HG03457 (cell line): ENCODE results near the gene NUTM2E.
"Not testable (repeated sequence)": the region's sequence is repeated elsewhere in the genome, so short reads cannot be mapped to it uniquely, and the experiment has no call there.

ENCODE experiments used
- ATAC-seq: cut with Tn5 transposase; IDR thresholded peaks from one replicate; pipeline ENCODE4 v1.9.1; 2021; ENCODE audit warnings: moderate number of reproducible peaks; ENCODE audit not compliant: unreplicated experiment

The NUTM2E gene

DNA sequence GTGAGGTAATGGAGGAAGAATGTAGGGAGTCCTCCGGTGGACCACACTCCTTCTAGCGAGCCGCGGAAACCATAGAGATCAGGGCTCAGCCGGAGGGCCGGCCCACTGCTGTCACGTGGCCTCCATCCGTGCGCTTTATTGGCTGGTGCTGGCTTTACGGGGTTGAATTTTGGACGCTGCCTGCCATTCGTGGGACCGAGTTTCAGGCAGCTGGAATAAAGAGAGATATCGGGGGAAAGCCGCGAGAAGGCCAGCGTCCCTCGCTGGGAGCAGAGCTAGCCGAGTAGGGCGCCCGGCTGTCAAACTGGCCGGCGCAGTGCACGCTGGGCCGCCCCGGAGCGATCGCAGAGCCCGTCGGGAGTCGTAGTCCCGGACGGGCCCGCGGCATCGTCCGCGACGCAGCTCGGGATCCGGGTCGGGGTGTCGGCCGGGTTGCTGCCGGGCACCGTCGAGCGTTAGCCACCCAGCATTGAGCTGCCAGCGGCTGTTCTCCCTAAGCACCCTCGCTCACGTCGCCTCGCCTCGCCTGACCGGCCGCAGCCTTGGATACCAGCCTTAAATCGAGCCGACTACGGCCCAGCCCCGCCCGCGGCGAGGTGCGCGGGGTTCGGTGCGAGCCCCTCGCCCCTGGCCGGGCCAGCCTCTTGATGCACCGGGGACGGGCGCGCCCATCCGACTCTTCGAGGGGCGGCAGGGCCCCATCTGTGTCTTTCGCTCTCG, at the start of gene NUTM2E:
TSS of gene NUTM2E (plus strand) at position 244 of the 720 bp plus-strand sequence. CDS start 15,002 bp downstream, outside the sequence.
- peak; percentile 86 for ATAC-seq

DNA sequence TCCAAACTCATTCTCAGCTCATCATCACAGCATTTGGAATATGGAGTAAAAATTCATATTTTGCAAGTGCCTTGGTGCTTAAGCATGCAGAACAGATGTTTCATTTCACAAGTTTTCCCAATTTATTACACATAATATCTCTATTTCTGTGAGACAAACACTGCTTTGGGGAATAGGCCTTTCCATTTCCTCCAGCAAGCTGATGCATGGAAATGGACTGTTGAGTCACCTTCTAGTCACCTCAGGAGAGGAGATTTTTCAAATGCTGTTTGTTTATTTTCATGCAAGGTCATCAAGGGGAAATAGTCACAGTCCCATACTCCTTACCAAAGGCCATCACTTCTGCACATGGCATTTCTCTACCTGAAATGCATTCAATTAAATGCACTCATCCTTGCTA, 48.5 kb upstream of the NUTM2E start:
- ATAC-seq, result not testable (repeated sequence)

DNA sequence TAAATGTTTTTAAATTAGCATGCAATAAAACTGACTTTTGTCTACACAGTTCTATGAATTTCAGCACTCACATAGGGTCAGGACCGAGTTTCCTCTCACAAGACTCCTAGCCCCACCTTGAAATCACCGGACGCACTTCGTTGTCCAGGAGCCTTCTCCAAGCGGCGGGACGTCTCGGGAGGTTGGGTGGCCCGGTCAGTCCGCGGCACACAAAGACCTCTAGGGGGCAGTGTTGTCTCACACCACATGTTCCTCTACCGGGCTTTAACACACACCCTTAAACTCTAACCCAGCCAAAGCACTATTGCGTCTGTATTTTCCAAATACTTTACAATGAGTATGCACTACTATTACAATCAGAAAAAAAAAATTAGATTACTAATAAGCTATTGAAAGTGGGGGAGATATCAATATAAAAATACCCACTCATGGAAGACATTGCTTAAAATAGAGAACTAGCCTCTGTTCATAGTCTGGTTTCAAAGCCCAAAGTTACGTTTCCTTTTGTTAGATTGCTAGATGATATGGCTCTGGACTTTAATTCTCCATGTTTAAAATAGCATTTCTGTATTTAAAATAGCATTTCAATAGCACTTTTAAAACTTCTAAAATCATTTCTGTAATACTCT, 47.1 kb upstream of the NUTM2E start:
- not testable (repeated sequence) for ATAC-seq

- ATAC-seq, result not testable (repeated sequence)
Observed at GRCh38 chr10:79779992-79780391, 46.5 kb upstream of the NUTM2E start.

- not testable (repeated sequence) for ATAC-seq
Observed at GRCh38 chr10:79781584-79781983, 45.0 kb upstream of the NUTM2E start.

DNA sequence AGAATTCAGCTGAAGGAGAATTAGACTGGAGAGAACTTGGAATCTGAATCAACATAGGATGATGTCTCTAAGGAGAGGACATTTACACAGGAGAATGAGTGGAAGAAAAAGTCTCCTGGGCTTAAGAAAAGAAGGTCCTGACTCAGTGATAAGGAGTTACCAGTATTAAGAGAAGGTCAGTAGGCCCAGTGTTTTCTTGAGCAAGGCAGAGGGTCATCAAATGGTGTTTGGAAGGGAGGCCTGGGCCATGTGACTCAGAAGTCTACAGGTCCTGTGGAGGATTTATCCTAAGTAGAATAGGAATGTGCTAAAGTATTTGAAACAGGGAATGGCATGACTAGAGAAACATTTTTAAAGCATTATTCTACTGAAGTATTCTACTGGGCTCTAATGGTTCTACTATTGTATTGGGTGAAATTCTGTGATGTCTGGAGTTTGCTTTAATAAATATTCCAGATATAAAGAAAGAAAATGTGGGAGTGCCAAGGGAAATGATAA, 39.0 kb upstream of the NUTM2E start:
- ATAC-seq, result not testable (repeated sequence)

DNA sequence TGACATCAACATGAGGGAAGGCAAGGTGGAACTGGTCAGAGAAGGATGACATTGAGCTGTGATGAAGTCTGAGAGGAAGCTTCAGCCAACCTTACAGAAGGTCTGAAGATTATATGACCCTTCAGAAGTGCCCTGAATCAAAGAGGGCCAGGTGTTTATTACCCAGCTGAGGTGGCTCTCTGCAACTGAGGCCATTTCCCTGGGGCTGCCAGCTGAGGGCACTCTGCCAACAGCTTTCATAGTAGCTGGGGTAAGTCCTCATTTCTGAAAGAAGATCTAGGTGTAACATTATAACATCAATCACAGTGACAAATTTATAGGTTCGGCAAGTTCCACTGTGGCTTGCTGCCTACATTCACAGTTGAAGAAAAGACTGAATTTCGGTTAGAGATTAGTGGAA, 37.2 kb upstream of the NUTM2E start:
- ATAC-seq, result not testable (repeated sequence)

GRCh38 chr10:79791906-79792517, 34.5 kb upstream of the NUTM2E start:
- not testable (repeated sequence) for ATAC-seq

DNA sequence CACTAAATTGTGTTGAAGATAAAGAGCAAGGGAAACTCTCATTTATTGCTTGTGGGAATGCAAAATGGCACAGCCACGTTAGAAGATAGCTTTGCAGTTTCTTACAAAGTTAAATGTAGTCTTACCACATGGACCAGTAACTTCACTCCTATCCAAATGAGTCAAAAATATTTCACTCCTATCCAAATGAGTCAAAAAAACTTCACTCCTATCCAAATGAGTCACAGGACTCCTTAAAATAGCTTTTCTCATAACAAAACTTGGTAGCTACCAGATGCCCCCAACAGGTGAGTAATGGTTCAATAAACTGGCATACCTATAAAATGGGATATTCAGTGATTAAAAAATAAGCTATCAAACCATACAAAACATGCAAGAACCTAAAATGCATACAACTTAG, 27.2 kb upstream of the NUTM2E start:
- ATAC-seq, result peak; percentile 59

GRCh38 chr10:79805857-79806256, 20.7 kb upstream of the NUTM2E start:
- not testable (repeated sequence) for ATAC-seq

DNA sequence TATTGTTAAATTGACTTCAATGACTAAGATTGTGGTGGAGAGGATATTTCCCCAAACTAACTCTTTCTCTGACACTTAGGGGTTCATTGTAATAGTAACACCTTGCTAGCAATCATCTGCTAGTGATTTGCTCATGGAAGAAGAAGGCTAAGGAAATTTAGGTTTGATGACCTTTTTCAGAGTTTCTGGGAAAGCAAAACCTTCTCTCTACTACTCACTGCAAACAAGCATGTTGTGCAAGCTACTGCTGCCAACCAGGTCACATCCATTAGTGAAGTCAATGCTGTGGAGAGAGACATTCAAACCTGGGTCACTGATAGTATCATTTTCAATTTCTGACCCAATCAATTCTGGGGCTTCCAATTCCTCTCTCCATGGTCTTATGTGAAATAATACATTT, 14.6 kb upstream of the NUTM2E start:
- not testable (repeated sequence) for ATAC-seq

- ATAC-seq, result not testable (repeated sequence)
Observed at GRCh38 chr10:79816290-79816689, 10.2 kb upstream of the NUTM2E start.

DNA sequence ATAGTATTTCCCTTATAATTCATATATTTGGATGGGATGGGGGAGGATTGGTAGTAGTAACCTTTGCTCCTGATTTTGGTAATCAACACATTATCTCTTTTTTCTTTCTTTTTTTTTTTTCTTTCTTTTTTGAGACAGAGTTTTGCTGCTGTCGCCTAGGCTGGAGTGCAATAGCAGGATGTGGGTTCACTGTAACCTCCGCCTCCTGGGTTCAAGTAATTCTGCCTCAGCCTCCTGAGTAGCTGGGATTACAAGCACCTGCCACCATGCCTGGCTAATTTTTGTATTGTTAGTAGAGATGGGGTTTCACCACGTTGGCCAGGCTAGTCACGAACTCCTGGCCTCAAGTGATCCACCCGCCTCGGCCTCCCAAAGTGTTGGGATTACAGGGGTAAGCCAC, 3.2 kb upstream of the NUTM2E start:
- ATAC-seq, result not testable (repeated sequence)

- ATAC-seq, result peak; percentile 22
Observed at GRCh38 chr10:79825587-79826011, 940 bp upstream of the NUTM2E start.

DNA sequence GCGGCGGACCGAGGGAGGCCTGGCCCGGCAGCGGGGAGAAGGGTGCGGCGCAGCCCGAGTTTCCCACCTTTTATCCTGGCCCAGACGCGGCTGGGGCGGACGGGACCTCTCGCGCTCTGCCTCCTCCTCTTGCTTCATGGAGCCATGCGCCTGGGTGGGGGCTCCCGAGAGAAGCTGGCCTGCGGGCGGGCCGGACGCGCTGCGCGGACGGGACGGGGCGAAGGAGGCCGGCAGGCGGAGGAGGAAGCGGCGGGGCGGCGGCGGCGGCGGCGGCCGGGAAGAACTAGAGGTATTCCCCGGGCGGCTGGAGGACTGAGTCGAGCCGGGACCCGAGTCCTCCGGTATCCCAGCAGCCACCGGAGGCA, 426 bp upstream of the NUTM2E start:
- ATAC-seq, result not testable (repeated sequence)

DNA sequence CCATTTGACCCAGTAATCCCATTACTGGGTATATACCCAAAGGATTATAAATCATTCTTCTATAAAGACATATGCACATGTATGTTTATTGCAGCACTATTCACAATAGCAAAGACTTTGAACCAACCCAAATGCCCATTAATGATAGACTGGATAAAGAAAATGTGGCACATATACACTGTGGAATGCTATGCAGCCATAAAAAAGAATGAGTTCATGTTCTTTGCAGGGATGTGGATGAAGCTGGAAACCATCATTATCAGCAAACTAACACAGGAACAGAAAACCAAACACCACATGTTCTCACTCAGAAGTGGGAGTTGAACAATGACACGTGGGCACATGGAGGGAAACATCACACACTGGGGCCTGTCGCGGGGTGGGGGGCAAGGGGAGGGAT, 7.3 kb downstream of the NUTM2E start:
- not testable (repeated sequence) for ATAC-seq

DNA sequence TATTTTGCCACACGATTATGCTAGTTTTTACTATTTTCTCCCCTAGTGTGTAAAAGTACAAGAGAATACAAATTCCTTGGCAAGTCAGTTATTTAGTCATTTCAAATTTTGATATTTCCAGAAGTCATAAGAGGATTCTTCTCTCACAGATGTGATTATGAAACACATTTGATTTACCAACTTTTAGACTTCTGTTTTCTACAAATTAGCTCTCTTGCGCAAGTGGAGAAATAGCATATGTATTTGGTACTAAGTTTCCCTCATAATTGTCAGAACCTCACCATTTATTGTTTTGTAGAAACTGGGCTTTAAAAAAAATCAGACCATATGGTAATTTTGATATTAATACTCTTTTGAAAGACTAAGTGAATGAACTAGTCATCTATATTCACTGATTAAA, 9.4 kb downstream of the NUTM2E start:
- ATAC-seq, result not testable (repeated sequence)

GRCh38 chr10:79836891-79837290, 10.4 kb downstream of the NUTM2E start:
- ATAC-seq, result not testable (repeated sequence)

DNA sequence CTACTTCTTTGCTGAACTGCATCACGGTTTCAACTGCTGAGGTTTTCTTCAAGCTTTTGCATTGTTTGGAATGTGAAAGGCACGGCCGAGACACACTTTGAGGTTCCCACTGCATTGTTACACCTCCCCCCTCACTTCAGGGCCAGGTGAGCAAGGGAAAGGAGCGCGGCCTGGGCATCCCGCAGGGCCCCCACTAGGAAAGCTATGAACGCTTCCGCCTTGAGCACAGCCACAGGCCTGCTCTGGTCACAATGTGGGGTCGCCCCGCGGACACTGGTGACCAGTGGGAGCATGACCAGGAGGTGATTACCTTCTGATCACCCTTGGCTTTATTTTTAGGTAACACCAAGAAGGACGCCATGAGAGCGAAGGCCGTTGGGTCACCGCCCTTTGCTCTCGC, 11.9 kb downstream of the NUTM2E start:
- ATAC-seq, result not testable (repeated sequence)

GRCh38 chr10:79853191-79853854, 26.8 kb downstream of the NUTM2E start:
- not testable (repeated sequence) for ATAC-seq

DNA sequence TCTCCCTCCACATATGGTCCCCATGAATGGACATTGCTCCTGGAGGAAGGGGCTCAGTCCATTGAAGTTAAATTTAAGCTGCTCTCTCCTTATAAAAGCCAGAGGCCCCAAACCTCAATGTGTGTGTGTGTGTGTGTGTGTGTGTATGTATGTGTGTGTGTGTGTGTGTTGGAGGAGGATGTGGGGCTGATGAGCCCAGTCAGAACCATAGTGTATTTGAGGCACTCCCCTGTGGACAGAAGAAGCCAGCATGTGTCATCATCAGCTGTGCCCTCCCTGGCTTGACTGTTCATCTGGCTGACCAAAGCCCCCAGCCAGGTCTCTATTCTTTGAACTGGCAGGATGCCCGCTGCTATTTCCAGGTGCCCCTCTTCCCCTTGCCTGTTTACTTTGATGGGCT, 35.7 kb downstream of the NUTM2E start:
- ATAC-seq, result not testable (repeated sequence)
